ENCODE results near the gene NCAPD3. TPM values are rescaled to one million over a fixed set of nuclear protein-coding genes. Genes with fewer than 3 reads are reported as not detected.
A peak's percentile ranks its signal among the peaks of the same experiment; 100 is the strongest.

NCAPD3 gene
- total and polyA plus RNA-seq, 2 of the 13 experiments (the other 11 are each of a cell fraction or from before 2014, with no cell fraction given) = 20.7 to 25.6 TPM

DNA sequence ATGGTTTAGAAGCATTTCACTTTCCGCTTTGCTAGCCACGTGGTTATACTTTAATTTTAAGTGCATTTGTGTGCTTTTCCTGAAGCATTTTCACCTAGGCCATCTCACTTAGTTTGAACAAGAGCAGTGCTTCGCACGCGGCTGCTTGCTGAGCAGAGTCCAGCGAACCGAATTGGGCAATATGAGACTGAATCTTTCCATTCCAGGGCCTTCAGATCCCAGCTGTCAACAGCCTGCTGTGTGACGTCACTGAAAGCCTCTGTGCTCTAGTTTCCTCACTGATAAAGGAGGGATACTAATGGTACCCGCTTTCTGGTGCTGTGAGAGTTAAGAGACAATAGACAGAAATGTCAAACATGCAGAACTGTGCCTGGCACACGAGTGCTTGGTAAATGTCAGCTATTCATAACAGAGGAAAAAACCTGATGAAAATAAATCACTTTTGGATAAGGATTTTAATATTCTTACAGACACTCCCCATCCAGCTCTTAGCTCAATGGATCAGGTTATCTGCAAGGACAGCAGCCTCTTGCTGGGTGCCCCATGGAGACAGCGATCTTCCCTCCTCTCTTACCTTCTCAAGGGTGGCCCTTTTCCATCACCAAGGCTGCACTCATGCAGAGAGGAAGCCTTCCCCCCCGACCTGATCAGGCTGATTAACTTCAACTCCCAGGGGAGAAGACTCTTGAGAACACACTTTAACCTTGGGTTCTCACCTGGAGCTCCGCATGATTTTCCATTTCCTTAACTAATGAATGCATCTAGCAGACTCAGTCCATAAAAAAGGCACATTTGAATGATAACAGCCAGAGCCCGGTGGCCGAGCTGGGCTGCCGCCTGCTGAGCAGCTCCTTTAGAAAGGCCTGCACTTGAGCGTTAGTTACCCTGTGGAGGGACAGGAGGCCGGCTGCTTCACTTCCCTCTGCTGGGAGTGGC is 48.9 kb upstream of the NCAPD3 start (continued):
- TF ChIP-seq, protein P1, sequence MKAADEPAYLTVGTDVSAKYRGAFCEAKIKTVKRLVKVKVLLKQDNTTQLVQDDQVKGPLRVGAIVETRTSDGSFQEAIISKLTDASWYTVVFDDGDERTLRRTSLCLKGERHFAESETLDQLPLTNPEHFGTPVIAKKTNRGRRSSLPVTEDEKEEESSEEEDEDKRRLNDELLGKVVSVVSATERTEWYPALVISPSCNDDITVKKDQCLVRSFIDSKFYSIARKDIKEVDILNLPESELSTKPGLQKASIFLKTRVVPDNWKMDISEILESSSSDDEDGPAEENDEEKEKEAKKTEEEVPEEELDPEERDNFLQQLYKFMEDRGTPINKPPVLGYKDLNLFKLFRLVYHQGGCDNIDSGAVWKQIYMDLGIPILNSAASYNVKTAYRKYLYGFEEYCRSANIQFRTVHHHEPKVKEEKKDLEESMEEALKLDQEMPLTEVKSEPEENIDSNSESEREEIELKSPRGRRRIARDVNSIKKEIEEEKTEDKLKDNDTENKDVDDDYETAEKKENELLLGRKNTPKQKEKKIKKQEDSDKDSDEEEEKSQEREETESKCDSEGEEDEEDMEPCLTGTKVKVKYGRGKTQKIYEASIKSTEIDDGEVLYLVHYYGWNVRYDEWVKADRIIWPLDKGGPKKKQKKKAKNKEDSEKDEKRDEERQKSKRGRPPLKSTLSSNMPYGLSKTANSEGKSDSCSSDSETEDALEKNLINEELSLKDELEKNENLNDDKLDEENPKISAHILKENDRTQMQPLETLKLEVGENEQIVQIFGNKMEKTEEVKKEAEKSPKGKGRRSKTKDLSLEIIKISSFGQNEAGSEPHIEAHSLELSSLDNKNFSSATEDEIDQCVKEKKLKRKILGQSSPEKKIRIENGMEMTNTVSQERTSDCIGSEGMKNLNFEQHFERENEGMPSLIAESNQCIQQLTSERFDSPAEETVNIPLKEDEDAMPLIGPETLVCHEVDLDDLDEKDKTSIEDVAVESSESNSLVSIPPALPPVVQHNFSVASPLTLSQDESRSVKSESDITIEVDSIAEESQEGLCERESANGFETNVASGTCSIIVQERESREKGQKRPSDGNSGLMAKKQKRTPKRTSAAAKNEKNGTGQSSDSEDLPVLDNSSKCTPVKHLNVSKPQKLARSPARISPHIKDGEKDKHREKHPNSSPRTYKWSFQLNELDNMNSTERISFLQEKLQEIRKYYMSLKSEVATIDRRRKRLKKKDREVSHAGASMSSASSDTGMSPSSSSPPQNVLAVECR (CRISPR knock-in tag; IDR thresholded peaks at IDR 0.05; ENCODE audit: borderline replicate concordance) = peak; percentile 50; the same call in 1 of the 2 replicates
- TF ChIP-seq FOXK1 (CRISPR knock-in tag; IDR thresholded peaks at IDR 0.05; ENCODE audit: borderline replicate concordance, low read depth) (peak; percentile 79; the same call in 1 of the 2 replicates), SNAI1 (CRISPR knock-in tag; IDR thresholded peaks at IDR 0.05; ENCODE audit: borderline replicate concordance) (no peak), HOXA3 (CRISPR knock-in tag; IDR thresholded peaks at IDR 0.05) (peak; percentile 74), HNRNPUL1 (IDR thresholded peaks at IDR 0.05; ENCODE audit: low read depth, low read length) (no peak), FOXO1 (CRISPR knock-in tag; IDR thresholded peaks at IDR 0.05) (peak; percentile 87), ELF3 (CRISPR knock-in tag; IDR thresholded peaks at IDR 0.05) (no peak), ZNF333 (CRISPR knock-in tag; IDR thresholded peaks at IDR 0.05; ENCODE audit: borderline replicate concordance) (no peak), ELF1 (CRISPR knock-in tag; IDR thresholded peaks at IDR 0.05) (peak; percentile 20; the same call in 1 of the 2 replicates), ZSCAN9 (CRISPR knock-in tag; IDR thresholded peaks at IDR 0.05; ENCODE audit: borderline replicate concordance) (peak; percentile 58; the same call in 1 of the 2 replicates), HDAC2 (CRISPR knock-in tag; IDR thresholded peaks at IDR 0.05) (peak; percentile 74), ZNF326 (CRISPR knock-in tag; IDR thresholded peaks at IDR 0.05; ENCODE audit: borderline replicate concordance) (no peak), ATM (IDR thresholded peaks at IDR 0.05; ENCODE audit: borderline replicate concordance) (no peak), SAP130 (CRISPR knock-in tag; IDR thresholded peaks at IDR 0.05; ENCODE audit: low read depth) (peak; percentile 73)
- TF ChIP-seq, protein P2, sequence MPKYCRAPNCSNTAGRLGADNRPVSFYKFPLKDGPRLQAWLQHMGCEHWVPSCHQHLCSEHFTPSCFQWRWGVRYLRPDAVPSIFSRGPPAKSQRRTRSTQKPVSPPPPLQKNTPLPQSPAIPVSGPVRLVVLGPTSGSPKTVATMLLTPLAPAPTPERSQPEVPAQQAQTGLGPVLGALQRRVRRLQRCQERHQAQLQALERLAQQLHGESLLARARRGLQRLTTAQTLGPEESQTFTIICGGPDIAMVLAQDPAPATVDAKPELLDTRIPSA (CRISPR knock-in tag; IDR thresholded peaks at IDR 0.05; ENCODE audit: borderline replicate concordance) = no peak
- TF ChIP-seq, protein P3, sequence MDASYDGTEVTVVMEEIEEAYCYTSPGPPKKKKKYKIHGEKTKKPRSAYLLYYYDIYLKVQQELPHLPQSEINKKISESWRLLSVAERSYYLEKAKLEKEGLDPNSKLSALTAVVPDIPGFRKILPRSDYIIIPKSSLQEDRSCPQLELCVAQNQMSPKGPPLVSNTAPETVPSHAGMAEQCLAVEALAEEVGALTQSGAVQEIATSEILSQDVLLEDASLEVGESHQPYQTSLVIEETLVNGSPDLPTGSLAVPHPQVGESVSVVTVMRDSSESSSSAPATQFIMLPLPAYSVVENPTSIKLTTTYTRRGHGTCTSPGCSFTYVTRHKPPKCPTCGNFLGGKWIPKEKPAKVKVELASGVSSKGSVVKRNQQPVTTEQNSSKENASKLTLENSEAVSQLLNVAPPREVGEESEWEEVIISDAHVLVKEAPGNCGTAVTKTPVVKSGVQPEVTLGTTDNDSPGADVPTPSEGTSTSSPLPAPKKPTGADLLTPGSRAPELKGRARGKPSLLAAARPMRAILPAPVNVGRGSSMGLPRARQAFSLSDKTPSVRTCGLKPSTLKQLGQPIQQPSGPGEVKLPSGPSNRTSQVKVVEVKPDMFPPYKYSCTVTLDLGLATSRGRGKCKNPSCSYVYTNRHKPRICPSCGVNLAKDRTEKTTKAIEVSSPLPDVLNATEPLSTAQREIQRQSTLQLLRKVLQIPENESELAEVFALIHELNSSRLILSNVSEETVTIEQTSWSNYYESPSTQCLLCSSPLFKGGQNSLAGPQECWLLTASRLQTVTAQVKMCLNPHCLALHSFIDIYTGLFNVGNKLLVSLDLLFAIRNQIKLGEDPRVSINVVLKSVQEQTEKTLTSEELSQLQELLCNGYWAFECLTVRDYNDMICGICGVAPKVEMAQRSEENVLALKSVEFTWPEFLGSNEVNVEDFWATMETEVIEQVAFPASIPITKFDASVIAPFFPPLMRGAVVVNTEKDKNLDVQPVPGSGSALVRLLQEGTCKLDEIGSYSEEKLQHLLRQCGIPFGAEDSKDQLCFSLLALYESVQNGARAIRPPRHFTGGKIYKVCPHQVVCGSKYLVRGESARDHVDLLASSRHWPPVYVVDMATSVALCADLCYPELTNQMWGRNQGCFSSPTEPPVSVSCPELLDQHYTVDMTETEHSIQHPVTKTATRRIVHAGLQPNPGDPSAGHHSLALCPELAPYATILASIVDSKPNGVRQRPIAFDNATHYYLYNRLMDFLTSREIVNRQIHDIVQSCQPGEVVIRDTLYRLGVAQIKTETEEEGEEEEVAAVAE (CRISPR knock-in tag; IDR thresholded peaks at IDR 0.05; ENCODE audit: borderline replicate concordance) = peak; percentile 40; the same call in 1 of the 2 replicates
- TF ChIP-seq, protein P4, sequence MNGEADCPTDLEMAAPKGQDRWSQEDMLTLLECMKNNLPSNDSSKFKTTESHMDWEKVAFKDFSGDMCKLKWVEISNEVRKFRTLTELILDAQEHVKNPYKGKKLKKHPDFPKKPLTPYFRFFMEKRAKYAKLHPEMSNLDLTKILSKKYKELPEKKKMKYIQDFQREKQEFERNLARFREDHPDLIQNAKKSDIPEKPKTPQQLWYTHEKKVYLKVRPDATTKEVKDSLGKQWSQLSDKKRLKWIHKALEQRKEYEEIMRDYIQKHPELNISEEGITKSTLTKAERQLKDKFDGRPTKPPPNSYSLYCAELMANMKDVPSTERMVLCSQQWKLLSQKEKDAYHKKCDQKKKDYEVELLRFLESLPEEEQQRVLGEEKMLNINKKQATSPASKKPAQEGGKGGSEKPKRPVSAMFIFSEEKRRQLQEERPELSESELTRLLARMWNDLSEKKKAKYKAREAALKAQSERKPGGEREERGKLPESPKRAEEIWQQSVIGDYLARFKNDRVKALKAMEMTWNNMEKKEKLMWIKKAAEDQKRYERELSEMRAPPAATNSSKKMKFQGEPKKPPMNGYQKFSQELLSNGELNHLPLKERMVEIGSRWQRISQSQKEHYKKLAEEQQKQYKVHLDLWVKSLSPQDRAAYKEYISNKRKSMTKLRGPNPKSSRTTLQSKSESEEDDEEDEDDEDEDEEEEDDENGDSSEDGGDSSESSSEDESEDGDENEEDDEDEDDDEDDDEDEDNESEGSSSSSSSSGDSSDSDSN (CRISPR knock-in tag; IDR thresholded peaks at IDR 0.05) = peak; percentile 32; the same call in 1 of the 2 replicates
